GM18867 (cell line): ENCODE measurements around the gene TAF1B.
A peak's percentile ranks its signal among the peaks of the same experiment; 100 is the strongest.
"Not testable (repeated sequence)": the region's sequence is repeated elsewhere in the genome, so short reads cannot be mapped to it uniquely, and the experiment has no call there.

ENCODE experiments used
- ATAC-seq: cut with Tn5 transposase; IDR thresholded peaks from one replicate; pipeline ENCODE4 v1.9.1; 2021; ENCODE audit warnings: mild to moderate bottlenecking, moderate library complexity; ENCODE audit not compliant: unreplicated experiment

Gene TAF1B

DNA sequence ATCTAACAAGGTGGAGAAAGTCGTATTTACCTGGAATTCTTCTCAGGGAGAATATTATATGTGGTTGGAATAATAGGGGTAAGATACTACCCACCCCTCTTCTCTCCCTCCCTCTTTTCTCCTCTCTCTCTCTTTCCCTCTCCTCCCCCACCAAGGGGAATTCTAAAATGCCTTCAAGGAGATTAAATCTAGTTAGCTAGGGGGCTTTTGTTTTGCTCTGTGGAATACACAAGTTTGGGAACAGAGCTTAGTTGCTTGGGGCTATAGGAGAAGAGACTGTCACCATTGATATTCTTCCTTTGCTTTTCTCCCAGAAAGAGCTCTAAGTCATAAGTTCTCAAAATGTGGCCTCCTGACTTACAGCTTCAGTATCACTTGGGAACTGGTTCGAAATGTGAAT lies 34.5 kb downstream of the TAF1B start:
- ATAC-seq = no peak

DNA sequence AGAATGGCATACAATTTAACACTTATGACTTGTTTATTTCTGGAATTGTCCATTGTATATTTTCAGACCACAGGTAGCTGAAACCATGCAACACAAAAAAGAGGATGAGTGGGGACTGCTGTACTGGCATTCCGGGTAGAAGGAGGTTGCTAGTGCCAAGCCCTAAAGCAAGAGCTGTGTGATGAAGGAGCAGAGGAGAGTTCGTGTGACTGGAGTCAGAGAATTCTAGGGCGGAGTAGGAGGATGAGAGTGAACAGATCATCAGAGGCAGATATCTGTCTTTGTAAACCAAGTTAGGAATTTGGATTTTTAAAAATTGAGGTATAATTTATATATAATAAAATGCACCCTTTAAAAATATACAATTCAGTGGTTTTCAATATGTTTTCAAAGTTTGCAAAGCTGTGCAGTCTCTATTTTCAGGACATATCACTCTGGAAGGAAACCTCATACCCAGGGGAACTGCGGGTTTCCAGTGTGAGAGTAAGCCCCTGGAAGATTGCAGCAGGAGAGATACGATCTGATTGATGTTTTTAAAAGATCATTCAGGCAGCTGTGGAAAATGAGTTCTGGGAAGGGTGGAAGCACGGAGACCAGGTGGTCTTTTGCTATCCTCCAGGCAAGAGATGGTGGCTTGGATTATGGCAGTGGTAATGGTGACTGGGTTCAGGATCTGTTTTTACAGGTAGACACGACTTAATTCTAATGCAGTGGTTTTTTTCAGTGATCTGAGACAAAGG lies 36.4 kb downstream of the TAF1B start:
- no peak for ATAC-seq

GRCh38 chr2:9883897-9884296 lies 40.6 kb downstream of the TAF1B start:
- no peak for ATAC-seq

DNA sequence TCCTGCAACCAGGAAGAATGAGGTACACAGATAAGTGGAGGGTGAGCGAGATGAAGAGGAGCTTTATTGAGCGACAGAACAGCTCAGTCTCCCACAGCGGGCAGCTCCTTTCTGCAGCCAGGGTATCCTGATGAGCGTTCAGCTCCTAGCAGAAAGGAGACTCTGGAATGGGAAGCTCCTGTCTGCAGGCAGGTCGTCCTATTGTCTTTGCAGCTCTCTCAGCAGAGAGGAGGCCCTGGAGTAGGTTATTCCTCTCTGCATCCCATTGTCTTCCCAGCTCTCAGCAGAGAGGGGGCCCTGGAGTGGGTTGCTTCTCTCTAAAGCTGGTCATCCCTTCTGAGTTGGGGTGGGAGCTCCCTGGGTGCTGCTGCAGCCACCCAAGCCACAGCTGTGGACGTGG lies 41.2 kb downstream of the TAF1B start:
- ATAC-seq = no peak

GRCh38 chr2:9885036-9885684 lies 41.9 kb downstream of the TAF1B start:
- ATAC-seq = no peak

DNA sequence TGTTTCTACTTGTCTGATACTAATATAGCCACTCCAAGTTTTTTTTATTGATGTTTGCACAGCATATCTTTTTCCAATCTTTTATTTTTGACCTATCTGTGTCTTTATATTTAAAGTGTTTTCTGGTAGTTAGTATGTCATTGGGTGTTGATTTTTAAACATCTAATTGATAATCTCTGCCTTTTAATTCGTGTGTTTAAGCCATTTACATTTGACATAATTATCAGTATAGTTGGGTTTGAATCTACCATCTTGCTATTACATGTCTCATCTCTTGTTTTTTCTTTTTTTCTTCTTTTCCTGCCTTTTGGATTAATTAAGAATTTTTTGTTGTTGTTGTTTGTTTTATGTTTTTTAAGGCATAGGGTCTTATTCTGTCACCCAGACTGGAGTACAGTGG lies 44.2 kb downstream of the TAF1B start:
- ATAC-seq = no peak

DNA sequence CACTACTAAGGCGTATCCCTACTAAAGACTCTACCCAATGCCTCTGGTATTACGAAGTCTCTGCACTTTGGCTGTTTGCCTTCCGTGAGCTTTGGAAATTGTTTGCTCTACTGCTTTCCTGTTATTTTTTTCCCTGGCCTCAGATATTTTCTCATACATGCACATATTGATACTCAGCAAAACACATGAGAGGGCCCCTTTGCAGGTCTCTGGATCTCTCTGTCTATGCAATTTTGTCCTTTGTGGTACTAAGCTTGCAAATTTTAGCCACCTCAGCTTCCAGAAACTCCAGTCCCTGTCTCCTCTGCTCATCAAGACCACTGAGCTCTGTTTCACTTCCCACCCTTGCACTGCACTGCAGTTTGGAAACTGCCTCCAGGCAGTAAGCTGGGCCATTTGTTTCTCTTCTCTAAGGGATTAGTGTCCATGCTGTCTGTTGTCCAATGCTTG lies 46.6 kb downstream of the TAF1B start:
- no peak for ATAC-seq

GRCh38 chr2:9892236-9892635 lies 49.0 kb downstream of the TAF1B start:
- ATAC-seq = no peak

GRCh38 chr2:9895669-9896590 lies 52.7 kb downstream of the TAF1B start:
- ATAC-seq = no peak

DNA sequence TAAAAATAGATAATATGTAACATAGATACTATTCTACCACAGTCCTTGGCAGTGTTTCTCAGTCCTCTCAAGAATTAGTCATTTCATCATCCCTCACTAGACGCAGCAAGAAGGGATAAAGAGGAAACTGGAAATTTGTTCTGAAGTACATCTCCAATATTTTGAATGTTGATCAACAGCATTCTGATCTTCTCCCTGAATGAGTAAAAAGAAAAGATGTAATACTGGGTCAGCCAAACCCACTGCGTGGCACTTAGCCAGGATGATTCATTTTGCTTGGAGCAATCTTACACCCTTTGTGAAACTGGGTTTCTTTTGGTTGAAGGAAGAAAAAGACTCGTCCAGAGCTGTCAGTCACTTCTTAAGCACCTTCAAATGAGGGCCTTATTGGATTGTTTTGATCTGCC lies 54.1 kb downstream of the TAF1B start:
- ATAC-seq = peak; percentile 65

GRCh38 chr2:9897846-9898245 lies 54.6 kb downstream of the TAF1B start:
- ATAC-seq = no peak

DNA sequence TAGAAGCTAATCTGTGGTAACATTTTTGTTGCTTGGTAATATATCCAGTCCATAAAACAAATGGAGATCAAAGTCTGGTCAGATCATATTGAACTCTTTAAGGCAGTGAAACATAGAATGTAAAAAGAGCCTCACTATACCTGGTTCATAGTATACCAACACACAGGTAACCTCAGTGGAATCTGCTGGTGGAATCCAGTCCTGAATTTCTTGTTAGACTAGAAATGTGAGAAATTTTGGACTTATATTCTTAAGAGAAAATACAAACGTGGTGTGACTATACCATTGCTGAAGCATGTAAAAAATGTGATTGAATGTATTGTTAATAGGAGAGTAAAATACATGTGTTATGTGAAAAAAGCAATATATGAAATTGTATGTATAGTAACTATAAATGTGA lies 62.1 kb downstream of the TAF1B start:
- ATAC-seq = no peak

- no peak for ATAC-seq
Observed at GRCh38 chr2:9907402-9907801, 64.1 kb downstream of the TAF1B start.

DNA sequence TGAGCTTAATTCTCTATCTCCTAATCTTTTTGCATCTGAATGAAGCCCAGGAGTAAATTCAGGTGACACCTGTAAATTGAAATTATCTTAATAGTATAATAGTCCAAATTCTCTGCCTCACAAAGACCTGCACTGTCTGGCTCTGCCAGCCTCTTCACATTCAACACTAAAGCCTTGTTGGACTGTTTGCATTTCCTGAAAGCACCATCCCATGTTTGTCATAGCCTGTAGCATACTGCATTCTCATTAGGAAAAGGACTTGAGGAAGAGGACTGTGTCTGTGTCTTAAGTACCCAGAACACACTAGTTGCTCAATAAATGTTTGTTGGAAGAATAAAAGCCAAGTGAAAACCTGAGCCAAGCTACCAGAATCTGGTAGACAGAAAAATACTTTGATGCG lies 65.4 kb downstream of the TAF1B start:
- no peak for ATAC-seq

GRCh38 chr2:9909106-9909505 lies 65.8 kb downstream of the TAF1B start:
- ATAC-seq = no peak

DNA sequence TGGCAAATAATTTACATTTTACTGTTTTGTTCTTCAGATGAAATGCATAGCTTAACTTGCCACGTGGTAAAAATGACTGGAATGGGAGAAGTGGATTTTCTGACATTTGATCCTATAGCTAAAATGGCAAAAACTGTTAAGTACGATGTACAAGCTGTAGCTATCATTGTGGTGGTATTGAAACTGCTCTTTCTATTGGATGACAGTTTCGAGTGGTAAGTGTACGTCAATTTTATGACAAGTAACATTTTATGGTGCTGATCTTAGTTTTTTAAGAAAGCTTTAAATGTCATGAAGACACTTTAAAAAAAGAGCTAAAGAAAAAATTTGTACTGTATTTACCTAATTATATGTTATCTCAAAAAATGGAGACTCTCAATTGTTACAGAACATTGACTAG lies 67.4 kb downstream of the TAF1B start:
- ATAC-seq = no peak

DNA sequence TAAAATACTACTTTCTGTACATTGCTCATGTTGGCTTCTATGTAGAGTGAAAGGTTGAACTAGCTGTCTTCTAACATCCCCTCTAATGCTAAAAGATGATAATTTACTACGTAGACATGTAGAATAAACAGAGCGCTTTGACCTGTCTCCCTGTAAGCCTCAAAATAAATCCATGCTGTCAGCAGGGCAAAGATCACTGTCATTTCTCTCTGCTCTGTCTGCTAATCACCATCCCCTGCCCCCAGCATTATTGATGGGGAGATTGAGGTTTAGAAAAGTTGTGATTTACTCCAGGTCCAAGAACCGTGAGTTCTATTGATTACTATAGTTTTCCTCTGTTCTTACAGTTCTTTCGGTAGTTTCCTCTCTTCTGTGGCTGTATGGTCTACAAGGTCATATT lies 69.2 kb downstream of the TAF1B start:
- ATAC-seq = no peak

DNA sequence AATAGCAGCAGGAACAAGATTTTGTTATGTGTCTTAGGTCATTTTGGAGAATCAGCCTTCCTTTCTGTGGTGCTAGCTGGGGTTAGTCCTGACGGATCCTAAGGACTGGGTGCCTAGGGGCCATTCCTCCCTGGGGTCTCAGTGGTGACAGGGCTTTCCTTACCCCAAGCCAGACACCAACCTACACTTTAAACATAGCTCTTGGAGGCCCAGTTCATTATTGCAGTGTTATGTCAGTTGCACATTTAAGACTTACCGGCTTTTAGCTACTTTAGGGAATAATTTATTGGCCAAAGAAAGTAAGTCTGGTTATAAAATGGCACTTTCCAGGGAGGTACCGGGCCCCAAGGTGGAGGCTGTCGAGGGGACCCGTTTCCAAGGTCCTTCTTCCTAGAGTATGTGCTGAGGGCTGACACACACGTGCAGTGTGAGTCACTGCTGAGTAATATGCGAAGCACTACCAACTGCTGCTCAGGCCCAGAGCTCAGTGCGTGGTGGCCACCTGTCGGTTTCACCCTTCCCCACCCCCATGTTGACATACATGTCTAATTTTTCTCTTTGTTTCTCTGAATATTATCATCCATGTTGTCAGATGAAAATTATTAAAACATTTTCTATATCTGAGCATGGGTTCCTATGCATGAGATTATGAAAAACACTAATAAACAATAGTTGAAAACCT lies 71.3 kb downstream of the TAF1B start:
- peak; percentile 100 for ATAC-seq

- no peak for ATAC-seq
Observed at GRCh38 chr2:9918275-9918674, 75.0 kb downstream of the TAF1B start.

DNA sequence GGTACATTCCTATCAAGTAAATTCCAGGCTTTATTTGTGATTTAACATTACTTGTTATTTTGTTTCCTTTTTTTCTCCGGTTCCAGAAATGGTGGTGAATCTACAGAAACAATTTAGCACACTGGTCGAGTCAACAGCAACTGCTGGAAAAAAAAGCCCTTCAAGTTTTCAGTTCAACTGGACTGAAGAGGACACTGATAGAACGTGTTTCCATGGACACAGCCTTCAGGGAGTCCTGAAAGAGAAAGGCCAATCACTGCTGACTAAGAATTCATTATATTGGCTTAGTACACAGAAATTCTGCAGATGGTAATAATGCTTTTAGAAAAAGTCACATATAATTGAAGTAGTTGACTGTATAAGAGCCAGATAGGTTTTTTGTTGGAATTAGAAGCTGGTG lies 76.2 kb downstream of the TAF1B start:
- ATAC-seq = no peak

GRCh38 chr2:9927020-9927419 lies 83.7 kb downstream of the TAF1B start:
- ATAC-seq = not testable (repeated sequence)
